ENCODE measurements around the gene EXOC1. TPM values are rescaled to one million over a fixed set of nuclear protein-coding genes. Genes with fewer than 3 reads are reported as not detected.
"Not testable (repeated sequence)": the region's sequence is repeated elsewhere in the genome, so short reads cannot be mapped to it uniquely, and the experiment has no call there.

The EXOC1 gene
- total and polyA plus RNA-seq, 7 donors = 11.0 to 23.8 (median 17.0) TPM

GRCh38 chr4:55928846-55929245 lies 75.4 kb downstream of the EXOC1 start:
- no peaks in the 10 kb centered on the region for H3K9me3 ChIP-seq
- no peaks in the 10 kb centered on the region for H3K27me3 ChIP-seq (ENCODE audit: insufficient read depth in 3 of 3, low read length in 2 of 3)
- no peak for TF ChIP-seq CTCF (IDR thresholded peaks at IDR 0.05)
- 28 to 46% (median 39%) methylated on average over 1 of the region's 1 CpG for WGBS, 3 donors
- DNase-seq (no peak), ATAC-seq (no peak)
- intact Hi-C loops (cut with DNase I) = no loop called here
- H3K36me3 ChIP-seq (ENCODE audit: insufficient read depth in 1 of 2, low read depth in 1 of 2) = no peaks in the 10 kb centered on the region
- H3K4me1 ChIP-seq = no peaks in the 10 kb centered on the region
- no peak overlapping the region for H3K27ac ChIP-seq
- H3K4me3 ChIP-seq = no peak overlapping the region

GRCh38 chr4:55931043-55931442 lies 77.6 kb downstream of the EXOC1 start:
- H3K4me1 ChIP-seq = no peaks in the 10 kb centered on the region
- H3K27ac ChIP-seq = no peak overlapping the region
- H3K36me3 ChIP-seq (ENCODE audit: insufficient read depth in 1 of 2, low read depth in 1 of 2) = no peaks in the 10 kb centered on the region
- intact Hi-C loops (cut with DNase I) = no loop called here
- ATAC-seq = no peak
- TF ChIP-seq CTCF (IDR thresholded peaks at IDR 0.05) = no peak
- 60 to 65% (median 62%) methylated on average over 2 of the region's 2 CpGs for WGBS, 3 donors
- DNase-seq = no peak
- H3K4me3 ChIP-seq = no peak overlapping the region
- no peaks in the 10 kb centered on the region for H3K27me3 ChIP-seq (ENCODE audit: insufficient read depth in 3 of 3, low read length in 2 of 3)
- H3K9me3 ChIP-seq = no peaks in the 10 kb centered on the region

DNA sequence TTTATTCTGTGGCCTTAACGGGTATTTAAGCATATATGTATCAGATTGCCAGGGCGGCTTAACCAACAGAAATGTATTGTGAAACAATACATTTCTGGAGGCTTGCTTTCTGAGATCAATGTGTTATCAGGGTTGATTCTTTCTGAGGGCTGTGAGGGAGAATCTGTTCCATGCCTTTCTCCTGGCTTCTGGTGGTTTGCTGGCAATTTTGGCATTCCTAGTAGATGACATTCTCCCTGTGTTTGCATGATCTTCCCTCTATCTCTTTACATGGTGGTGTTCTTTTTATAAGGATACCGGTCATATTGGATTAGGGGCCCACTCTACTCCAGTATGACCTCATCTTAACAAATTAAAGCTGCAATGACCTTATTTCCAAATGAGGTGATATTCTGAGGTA lies 78.4 kb downstream of the EXOC1 start:
- TF ChIP-seq CTCF (IDR thresholded peaks at IDR 0.05) = no peak
- no peak overlapping the region for H3K27ac ChIP-seq
- ATAC-seq (no peak), DNase-seq (no peak)
- H3K4me1 ChIP-seq = no peaks in the 10 kb centered on the region
- no peaks in the 10 kb centered on the region for H3K9me3 ChIP-seq
- WGBS, 3 donors = 48 to 57% (median 52%) methylated on average over 3 of the region's 3 CpGs
- no peak overlapping the region for H3K4me3 ChIP-seq
- H3K36me3 ChIP-seq (ENCODE audit: insufficient read depth in 1 of 2, low read depth in 1 of 2) = no peaks in the 10 kb centered on the region
- no peaks in the 10 kb centered on the region for H3K27me3 ChIP-seq (ENCODE audit: insufficient read depth in 3 of 3, low read length in 2 of 3)
- intact Hi-C loops (cut with DNase I) = no loop called here

- Histone ChIP-seq H3K27ac (no peak overlapping the region), H3K4me1 (no peaks in the 10 kb centered on the region), H3K36me3 (ENCODE audit: insufficient read depth in 1 of 2, low read depth in 1 of 2) (no peaks in the 10 kb centered on the region), H3K27me3 (ENCODE audit: insufficient read depth in 3 of 3, low read length in 2 of 3) (no peaks in the 10 kb centered on the region), H3K4me3 (no peak overlapping the region), H3K9me3 (no peaks in the 10 kb centered on the region)
- 76 to 80% (median 80%) methylated on average over 3 of the region's 3 CpGs for WGBS, 3 donors
- TF ChIP-seq CTCF (IDR thresholded peaks at IDR 0.05) = no peak
- ATAC-seq (no peak), DNase-seq (no peak)
- intact Hi-C loops (cut with DNase I) = no loop called here
Observed at GRCh38 chr4:55932511-55932910, 79.1 kb downstream of the EXOC1 start.

- 92 to 98% (median 97%) methylated on average over 2 of the region's 2 CpGs for WGBS, 3 donors
Observed at GRCh38 chr4:55933611-55934010, 80.2 kb downstream of the EXOC1 start.

GRCh38 chr4:55935907-55936306 lies 82.5 kb downstream of the EXOC1 start:
- intact Hi-C loops (cut with DNase I); H3K27me3 ChIP-seq (ENCODE audit: insufficient read depth in 3 of 3, low read length in 2 of 3); H3K27ac ChIP-seq; H3K4me3 ChIP-seq; DNase-seq; H3K36me3 ChIP-seq (ENCODE audit: insufficient read depth in 1 of 2, low read depth in 1 of 2); H3K4me1 ChIP-seq; H3K9me3 ChIP-seq; ATAC-seq: not testable (repeated sequence)
- 94 to 97% (median 96%) methylated on average over 6 of the region's 6 CpGs for WGBS, 3 donors

More at GRCh38 chr4:55933611-55934010, 80.2 kb downstream of the EXOC1 start:
- H3K36me3 ChIP-seq (ENCODE audit: insufficient read depth in 1 of 2, low read depth in 1 of 2) = no peaks in the 10 kb centered on the region
- no peak for TF ChIP-seq CTCF (IDR thresholded peaks at IDR 0.05)
- intact Hi-C loops (cut with DNase I) = no loop called here
- H3K27ac ChIP-seq = no peak overlapping the region
- ATAC-seq (no peak), DNase-seq (no peak)
- H3K9me3 ChIP-seq = no peaks in the 10 kb centered on the region
- H3K27me3 ChIP-seq (ENCODE audit: insufficient read depth in 3 of 3, low read length in 2 of 3) = no peaks in the 10 kb centered on the region
- no peaks in the 10 kb centered on the region for H3K4me1 ChIP-seq
- H3K4me3 ChIP-seq = no peak overlapping the region

Data from psoas muscle (tissue), 8 donors.